Natural killer cell (primary cell): Measurements from ENCODE around the gene MICALL2. TPM values are rescaled to one million over a fixed set of nuclear protein-coding genes. Genes with fewer than 3 reads are reported as not detected.

Source experiments
- ATAC-seq, 3 donors: fragments of 150-1000 bp in 2 of 3; fragments of 200-7000 bp in 1 of 3; cut with Tn5 transposase; 1 replicate in 1 of 3; 2 replicates in 2 of 3; pipeline ENCODE4 v1.10.0; 2021; ENCODE audit warnings: mild to moderate bottlenecking in 2 of 3, moderate library complexity in 2 of 3
- DNase-seq, 2 donors: peaks; one replicate each; pipeline versions ENCODE4 v3.0.0 to v3.0.0-alpha.2; 2013 to 2021; ENCODE audit warnings: mixed read lengths in 1 of 2
- H3K27ac ChIP-seq: one replicate; pipeline ENCODE4 v1.5.1; 2013; ENCODE audit warnings: mild to moderate bottlenecking, low read length
- H3K27me3 ChIP-seq: one replicate; pipeline ENCODE4 v1.6.1; 2013; ENCODE audit warnings: low read length; ENCODE audit not compliant: control insufficient read depth, insufficient read depth
- H3K36me3 ChIP-seq: one replicate; pipeline ENCODE4 v1.6.1; 2013; ENCODE audit warnings: low read length; ENCODE audit not compliant: control insufficient read depth, insufficient read depth
- H3K4me1 ChIP-seq: one replicate; pipeline ENCODE4 v1.6.1; 2013; ENCODE audit warnings: low read length; ENCODE audit not compliant: control insufficient read depth, insufficient read depth
- H3K4me3 ChIP-seq: one replicate; pipeline ENCODE4 v1.5.1; 2013; ENCODE audit warnings: low read length
- H3K9me3 ChIP-seq: one replicate; pipeline ENCODE4 v1.6.1; 2013; ENCODE audit warnings: low read length; ENCODE audit not compliant: control insufficient read depth, insufficient read depth
- H3K27ac Mint-ChIP-seq, 2 donors: one replicate each; pipeline ENCODE4 v1.8.0; 2022; ENCODE audit warnings: mild to moderate bottlenecking in 2 of 2, mixed read lengths in 2 of 2, moderate library complexity in 1 of 2
- H3K27me3 Mint-ChIP-seq, 2 donors: one replicate each; pipeline ENCODE4 v1.8.0; 2022; ENCODE audit warnings: low read depth in 2 of 2, mixed read lengths in 2 of 2
- H3K36me3 Mint-ChIP-seq: one replicate; pipeline ENCODE4 v1.8.0; 2022; ENCODE audit warnings: mixed read lengths
- H3K4me1 Mint-ChIP-seq, 2 donors: one replicate each; pipeline ENCODE4 v1.8.0; 2022; ENCODE audit warnings: mixed read lengths in 2 of 2
- H3K4me3 Mint-ChIP-seq: one replicate; pipeline ENCODE4 v1.8.0; 2022; ENCODE audit warnings: mild to moderate bottlenecking, moderate library complexity, mixed read lengths
- H3K9me3 Mint-ChIP-seq, 2 donors: one replicate each; pipeline ENCODE4 v1.8.0; 2022; ENCODE audit warnings: mixed read lengths in 2 of 2
- WGBS: methylation state at CpG from one replicate; pipeline ENCODE4 v1.1.7; 2013; ENCODE audit warnings: missing lambda C conversion rate; ENCODE audit not compliant: insufficient coverage; 5-methylcytosine and 5-hydroxymethylcytosine counted together
- intact Hi-C: fragments of 100-400 bp; cut with micrococcal nuclease; formaldehyde crosslinking; loops from one replicate; pipeline ENCODE4 v1.14.2; 2022
- total RNA-seq, 4 donors: library from RNA; stranded (reverse); fragments of 120-200 nt in 1 of 4; gene quantifications; one replicate each; pipeline versions ENCODE4 v1.2.3 to v1.2.4, GENCODE V29; 2013 to 2022
- TF ChIP-seq, protein P1 (sequence below): fragments of 200-600 bp; IDR thresholded peaks from one replicate; pipeline ENCODE4 v1.8.0; 2022; ENCODE audit warnings: antibody characterized with exemption

MICALL2 gene
- total RNA-seq, 3 donors from 2014 or later (not counting 1 experiment from before 2014, with no cell fraction given): 2.5 to 4.4 (median 2.8) TPM

DNA sequence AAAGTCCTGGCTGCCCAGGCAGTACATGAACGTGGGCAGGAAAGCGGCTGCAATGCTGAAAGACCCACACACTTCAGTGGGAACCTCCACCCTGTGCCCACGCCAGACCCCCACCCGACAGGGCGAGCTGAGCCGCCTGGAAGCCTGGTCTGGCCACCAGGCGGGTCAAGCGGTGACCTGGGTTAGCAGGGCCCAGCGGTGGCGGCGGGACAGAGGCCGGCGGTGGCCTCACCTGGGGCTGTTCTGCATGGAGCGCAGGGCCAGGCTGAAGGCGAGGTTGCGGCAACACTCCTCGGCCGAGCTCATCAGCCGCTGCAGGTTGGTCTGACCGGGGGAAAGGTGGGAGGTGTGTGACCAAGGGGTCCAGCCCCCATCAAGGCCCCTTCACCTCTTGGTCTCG is 11.6 kb upstream of the MICALL2 start:
- H3K4me3 Mint-ChIP-seq: no peak overlapping the region
- Histone ChIP-seq H3K9me3 (no peaks in the 10 kb centered on the region), H3K27ac (no peak overlapping the region), H3K4me1 (no peaks in the 10 kb centered on the region), H3K27me3 (no peaks in the 10 kb centered on the region), H3K36me3 (peaks cover 27% of the 10 kb centered on the region), H3K4me3 (no peak overlapping the region)
- H3K27me3 Mint-ChIP-seq: no peaks in the 10 kb centered on the region
- H3K36me3 Mint-ChIP-seq: no peaks in the 10 kb centered on the region
- WGBS: 97% methylated on average over 21 of the region's 21 CpGs
- intact Hi-C loops: no loop called here
- TF ChIP-seq, protein P1, sequence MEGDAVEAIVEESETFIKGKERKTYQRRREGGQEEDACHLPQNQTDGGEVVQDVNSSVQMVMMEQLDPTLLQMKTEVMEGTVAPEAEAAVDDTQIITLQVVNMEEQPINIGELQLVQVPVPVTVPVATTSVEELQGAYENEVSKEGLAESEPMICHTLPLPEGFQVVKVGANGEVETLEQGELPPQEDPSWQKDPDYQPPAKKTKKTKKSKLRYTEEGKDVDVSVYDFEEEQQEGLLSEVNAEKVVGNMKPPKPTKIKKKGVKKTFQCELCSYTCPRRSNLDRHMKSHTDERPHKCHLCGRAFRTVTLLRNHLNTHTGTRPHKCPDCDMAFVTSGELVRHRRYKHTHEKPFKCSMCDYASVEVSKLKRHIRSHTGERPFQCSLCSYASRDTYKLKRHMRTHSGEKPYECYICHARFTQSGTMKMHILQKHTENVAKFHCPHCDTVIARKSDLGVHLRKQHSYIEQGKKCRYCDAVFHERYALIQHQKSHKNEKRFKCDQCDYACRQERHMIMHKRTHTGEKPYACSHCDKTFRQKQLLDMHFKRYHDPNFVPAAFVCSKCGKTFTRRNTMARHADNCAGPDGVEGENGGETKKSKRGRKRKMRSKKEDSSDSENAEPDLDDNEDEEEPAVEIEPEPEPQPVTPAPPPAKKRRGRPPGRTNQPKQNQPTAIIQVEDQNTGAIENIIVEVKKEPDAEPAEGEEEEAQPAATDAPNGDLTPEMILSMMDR: no peak
- H3K27ac Mint-ChIP-seq: no peak overlapping the region
- ATAC-seq: no peak
- peaks cover 0 to 5% of the 10 kb centered on the region in 2 donors for H3K4me1 Mint-ChIP-seq
- no peaks in the 10 kb centered on the region for H3K9me3 Mint-ChIP-seq
- DNase-seq: no peak

DNA sequence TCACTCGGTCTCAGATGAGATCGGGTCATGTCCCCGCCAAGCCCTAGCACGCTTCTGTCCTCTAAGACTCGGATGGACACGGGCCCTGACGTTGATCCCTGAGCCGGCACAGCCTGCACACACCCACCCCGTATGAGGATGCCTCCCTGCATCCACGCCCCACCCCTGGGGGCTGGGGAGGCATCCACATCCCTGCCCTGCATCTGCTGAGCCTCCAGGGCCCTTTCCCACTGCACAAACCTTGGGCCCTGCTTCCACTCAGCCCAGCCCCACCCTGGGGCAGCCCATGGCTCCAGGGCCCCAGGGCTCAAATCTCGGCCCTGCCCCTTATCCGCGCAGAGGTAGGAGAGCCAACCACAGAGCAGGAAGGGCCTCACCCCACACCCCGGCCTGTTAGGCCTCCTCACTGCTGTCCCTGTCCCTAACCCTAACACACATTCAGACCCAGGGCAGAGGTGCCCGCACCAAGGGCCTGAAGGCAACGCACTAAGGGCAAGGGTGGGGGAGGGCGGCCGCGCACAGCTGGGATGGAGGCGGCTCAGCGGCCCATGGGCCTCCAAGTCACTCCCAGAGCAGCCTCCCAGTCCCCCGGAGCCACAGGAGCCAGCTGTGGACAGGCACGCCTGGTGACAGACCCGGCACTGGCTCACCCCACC is 9.5 kb upstream of the MICALL2 start:
- H3K9me3 Mint-ChIP-seq: no peaks in the 10 kb centered on the region
- TF ChIP-seq, protein P1: no peak
- H3K36me3 ChIP-seq: peaks cover 18% of the 10 kb centered on the region
- H3K4me3 Mint-ChIP-seq: no peak overlapping the region
- WGBS: 94% methylated on average over 24 of the region's 24 CpGs
- H3K4me1 Mint-ChIP-seq: peaks cover 0 to 5% of the 10 kb centered on the region in 2 donors
- no peak overlapping the region for H3K4me3 ChIP-seq
- no peaks in the 10 kb centered on the region for H3K27me3 Mint-ChIP-seq
- no peaks in the 10 kb centered on the region for H3K27me3 ChIP-seq
- no peak for DNase-seq
- ATAC-seq: no peak
- no peaks in the 10 kb centered on the region for H3K36me3 Mint-ChIP-seq
- no peaks in the 10 kb centered on the region for H3K4me1 ChIP-seq
- no peak overlapping the region for H3K27ac ChIP-seq
- intact Hi-C loops: no loop called here
- H3K9me3 ChIP-seq: no peaks in the 10 kb centered on the region
- H3K27ac Mint-ChIP-seq: no peak overlapping the region

DNA sequence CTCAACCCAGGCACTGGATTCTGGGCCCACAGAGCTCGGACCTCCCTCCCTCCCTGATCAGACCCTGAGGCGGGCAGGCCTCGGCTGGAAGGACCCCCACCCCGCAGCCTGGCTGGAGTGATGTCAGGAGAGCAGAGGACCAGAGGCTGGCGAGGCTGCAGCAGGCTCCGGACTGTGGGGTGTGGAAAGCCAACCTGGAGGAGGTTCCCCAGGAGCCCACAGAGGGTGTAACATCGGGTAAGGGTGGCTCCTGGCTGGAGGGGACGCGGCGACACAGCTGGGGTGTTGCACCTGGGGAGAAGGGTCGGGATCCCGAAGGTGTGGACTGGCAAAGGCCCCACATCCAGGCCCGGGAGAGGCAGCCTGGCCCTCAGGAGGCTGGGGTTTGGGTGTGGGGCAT is 8.9 kb upstream of the MICALL2 start:
- H3K9me3 ChIP-seq: no peaks in the 10 kb centered on the region
- Mint-ChIP-seq H3K27ac (peak overlapping the region in 1 of 2 donors; percentile 24), H3K4me1 (peaks cover 0 to 5% of the 10 kb centered on the region in 2 donors), H3K4me3 (no peak overlapping the region), H3K27me3 (no peaks in the 10 kb centered on the region), H3K36me3 (no peaks in the 10 kb centered on the region), H3K9me3 (no peaks in the 10 kb centered on the region)
- intact Hi-C loops: no loop called here
- no peak for ATAC-seq
- H3K4me3 ChIP-seq: no peak overlapping the region
- peaks cover 12% of the 10 kb centered on the region for H3K36me3 ChIP-seq
- no peaks in the 10 kb centered on the region for H3K27me3 ChIP-seq
- no peak for DNase-seq
- TF ChIP-seq, protein P1: no peak
- no peak overlapping the region for H3K27ac ChIP-seq
- H3K4me1 ChIP-seq: no peaks in the 10 kb centered on the region
- 96% methylated on average over 13 of the region's 13 CpGs for WGBS
